Astrocyte of the cerebellum (primary cell): ENCODE data around the gene CDKAL1.

Experiments
- DNase-seq: peaks from one replicate; pipeline ENCODE4 v3.0.0-alpha.2; 2011; ENCODE audit warnings: low read depth
- H3K4me3 ChIP-seq: 2 replicates; pipeline ENCODE4 v1.5.1; 2011; ENCODE audit warnings: mild to moderate bottlenecking, low read depth, low read length, moderate library complexity
- in situ Hi-C: cut with HindIII; loops from 2 replicates; pipeline ENCODE4 v1.10.0; 2017; ENCODE audit warnings: low sequenced_read_pairs
- TF ChIP-seq, protein P1 (sequence below): IDR thresholded peaks from 2 replicates; pipeline ENCODE4 v1.5.1; 2012; ENCODE audit warnings: low read length, low read depth, moderate library complexity, mild to moderate bottlenecking; ENCODE audit errors: missing control alignments

Gene CDKAL1

DNA sequence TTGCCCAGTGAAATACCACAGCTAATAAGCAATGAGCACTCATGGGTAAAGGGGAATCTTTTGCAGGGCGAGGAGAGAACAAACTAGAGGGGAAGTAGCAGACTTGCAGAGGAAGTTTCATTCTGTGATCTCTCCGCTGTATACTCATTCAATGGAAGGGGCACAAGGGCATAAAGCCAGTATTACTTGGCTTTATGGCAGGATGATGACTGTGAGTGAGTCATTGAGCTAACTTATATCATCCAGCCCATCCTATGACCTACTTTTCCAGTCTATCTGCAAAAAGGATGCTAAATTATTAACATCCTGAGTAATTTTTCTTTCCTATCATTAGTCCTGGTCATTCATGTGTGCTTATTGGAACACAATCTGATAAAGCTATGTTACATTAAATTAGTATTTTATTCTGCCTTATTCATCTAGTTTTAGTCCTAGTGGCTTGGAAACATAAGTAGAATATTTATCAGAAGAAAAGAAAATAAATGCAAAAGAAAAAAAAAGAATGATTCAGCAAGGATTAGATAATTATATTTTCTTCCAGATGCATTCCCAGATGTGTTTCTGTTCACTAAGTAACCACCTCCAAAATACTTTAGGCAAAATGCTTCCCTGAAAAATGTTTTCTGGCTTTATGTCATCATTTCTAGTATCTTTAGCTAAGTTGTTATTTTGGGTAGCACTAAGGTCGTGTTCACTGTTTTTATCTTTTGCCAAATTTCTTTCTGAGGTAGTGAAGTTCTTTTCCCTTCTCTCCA, 471.7 kb downstream of the CDKAL1 start:
- no peak overlapping the region for H3K4me3 ChIP-seq
- in situ Hi-C loops: no loop called here
- TF ChIP-seq, protein P1, sequence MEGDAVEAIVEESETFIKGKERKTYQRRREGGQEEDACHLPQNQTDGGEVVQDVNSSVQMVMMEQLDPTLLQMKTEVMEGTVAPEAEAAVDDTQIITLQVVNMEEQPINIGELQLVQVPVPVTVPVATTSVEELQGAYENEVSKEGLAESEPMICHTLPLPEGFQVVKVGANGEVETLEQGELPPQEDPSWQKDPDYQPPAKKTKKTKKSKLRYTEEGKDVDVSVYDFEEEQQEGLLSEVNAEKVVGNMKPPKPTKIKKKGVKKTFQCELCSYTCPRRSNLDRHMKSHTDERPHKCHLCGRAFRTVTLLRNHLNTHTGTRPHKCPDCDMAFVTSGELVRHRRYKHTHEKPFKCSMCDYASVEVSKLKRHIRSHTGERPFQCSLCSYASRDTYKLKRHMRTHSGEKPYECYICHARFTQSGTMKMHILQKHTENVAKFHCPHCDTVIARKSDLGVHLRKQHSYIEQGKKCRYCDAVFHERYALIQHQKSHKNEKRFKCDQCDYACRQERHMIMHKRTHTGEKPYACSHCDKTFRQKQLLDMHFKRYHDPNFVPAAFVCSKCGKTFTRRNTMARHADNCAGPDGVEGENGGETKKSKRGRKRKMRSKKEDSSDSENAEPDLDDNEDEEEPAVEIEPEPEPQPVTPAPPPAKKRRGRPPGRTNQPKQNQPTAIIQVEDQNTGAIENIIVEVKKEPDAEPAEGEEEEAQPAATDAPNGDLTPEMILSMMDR: no peak
- peak; percentile 62 for DNase-seq

DNA sequence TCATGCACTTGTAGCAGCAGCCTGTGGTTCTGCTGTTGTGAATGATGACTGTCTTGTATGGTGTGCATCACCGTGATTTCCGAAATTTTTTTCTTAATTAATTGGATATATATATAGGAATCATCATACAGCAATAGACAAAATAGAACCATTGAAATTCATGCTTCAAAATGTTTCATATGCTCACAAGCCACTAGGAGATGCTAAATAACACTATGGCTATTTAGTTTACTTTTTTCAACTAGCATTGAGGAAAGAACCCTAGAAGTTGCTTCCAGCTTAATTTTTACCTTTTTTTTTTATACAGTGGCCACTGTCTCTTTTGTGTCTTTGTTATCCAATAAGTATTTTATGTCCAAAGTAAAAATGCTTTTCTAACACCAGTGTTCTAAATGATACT, 485.4 kb downstream of the CDKAL1 start:
- TF ChIP-seq, protein P1: peak; percentile 29
- DNase-seq: no peak
- no peak overlapping the region for H3K4me3 ChIP-seq
- in situ Hi-C loops: no loop called here

DNA sequence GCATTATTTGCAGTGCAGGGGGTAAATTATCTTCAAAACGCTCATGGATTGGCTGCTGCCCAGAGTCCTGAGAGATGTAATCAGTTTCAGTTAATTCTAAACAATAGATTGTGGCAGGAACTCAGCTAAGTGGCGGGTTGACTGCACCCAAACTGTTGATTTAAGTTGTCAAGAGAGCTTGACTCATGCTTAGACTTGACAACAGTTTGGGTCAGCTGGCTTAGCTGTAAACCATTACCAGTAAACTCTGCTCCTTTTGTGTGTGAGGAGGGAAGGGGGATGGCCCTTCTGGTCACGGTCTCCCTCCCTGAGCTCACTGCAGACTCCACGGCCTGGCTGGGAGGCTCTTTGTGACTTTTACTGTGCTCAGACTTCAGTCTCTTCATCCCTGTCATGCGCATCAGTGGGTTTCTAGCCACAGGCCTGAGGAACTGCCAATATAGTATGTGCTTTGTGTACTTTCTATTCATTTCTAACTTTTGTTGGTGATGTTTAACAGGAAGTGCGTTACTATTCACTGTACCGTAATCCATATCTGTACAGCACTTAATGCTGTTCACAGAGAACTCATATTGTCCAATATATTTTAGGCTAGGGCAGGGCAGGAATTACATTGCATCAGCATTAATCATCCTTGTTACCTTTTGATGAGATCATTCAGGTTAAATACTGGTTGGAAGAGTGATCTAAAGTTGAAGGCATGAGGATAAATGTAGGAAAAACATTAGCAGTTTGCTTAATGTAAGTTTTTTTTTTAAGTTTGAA, 488.3 kb downstream of the CDKAL1 start:
- in situ Hi-C loops: no loop called here
- no peak overlapping the region for H3K4me3 ChIP-seq
- peak; percentile 90 for DNase-seq
- TF ChIP-seq, protein P1: no peak

DNA sequence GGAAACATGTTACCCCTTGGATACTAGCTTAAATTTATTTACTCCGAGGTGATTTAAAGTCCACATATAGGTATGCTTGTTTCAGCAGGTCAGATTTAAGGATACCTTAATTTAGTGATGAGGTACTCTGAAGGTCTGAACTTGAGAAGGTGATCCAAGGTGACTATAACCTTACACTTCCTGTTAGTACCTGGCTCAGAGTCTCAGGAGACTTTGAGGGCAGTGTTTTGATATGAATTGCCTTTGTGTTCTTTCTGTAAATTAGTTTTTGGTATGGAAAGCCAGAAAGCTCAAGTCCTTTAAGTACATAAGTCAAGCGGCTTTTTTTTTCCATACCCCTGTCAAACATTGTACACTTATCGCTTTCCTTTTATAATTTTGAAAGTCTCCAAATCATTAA, 489.0 kb downstream of the CDKAL1 start:
- DNase-seq: no peak
- no peak overlapping the region for H3K4me3 ChIP-seq
- TF ChIP-seq, protein P1: no peak
- in situ Hi-C loops: no loop called here

DNA sequence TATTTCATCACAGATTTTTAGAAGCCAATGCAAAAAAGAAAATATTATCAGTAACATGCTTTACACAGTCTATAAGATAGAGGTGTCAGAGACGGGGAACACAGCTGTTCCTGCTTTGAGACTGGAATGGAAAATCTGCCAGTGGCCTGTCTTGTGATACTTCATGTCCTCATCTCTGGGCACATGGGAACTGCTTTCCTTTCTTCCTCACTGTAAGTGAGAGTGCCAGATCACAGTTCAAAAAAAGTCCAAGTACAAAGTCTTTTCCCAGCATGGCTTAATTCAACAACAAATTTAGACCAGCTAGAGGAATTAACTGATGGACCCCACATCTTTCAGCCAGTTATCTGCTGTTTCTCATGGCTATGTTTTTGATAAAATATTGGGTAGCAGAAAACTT, 490.4 kb downstream of the CDKAL1 start:
- TF ChIP-seq, protein P1: no peak

DNA sequence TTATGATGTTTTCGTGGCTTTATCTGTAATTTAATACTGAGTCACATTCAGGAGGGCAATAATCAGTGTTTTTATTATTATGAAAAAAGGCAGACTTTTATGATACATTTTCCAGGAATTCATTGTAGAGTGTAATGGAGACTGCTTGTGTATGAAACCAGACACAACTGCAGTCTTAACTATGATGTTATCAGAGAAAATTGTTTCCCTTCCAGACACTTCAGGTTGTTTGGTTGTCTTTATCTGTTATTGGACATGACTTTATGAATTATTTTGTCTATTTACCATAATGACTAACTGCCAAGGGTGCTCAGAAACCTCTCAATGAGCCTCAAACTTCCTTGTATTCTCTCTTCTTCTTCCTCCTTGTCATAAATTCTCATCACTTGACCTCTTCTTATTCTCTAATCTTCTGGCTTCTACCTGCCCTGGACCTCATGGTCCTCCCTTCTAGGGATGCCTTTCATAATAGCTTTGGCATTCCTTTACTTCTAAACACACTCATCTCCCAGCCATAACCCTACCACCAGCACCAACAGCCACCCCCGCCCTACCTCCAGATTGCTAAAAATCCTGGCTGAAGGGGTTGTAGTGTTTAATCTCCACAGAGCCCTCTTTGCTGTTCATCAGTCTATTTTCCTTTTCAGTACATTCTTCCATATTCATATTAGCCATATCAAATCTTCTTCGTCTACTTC, 492.5 kb downstream of the CDKAL1 start:
- in situ Hi-C loops: no loop called here
- no peak for DNase-seq
- no peak overlapping the region for H3K4me3 ChIP-seq
- TF ChIP-seq, protein P1: no peak

More for the DNA sequence above, 490.4 kb downstream of the CDKAL1 start:
- H3K4me3 ChIP-seq: no peak overlapping the region
- DNase-seq: no peak
- in situ Hi-C loops: no loop called here
